Measurements from ENCODE around the gene ODF2L.

ODF2L gene

GRCh38 chr1:86395751-86396497 lies at the start of gene ODF2L:
ODF2L (minus strand) TSS chr1:86396323; CDS start chr1:86387027, 9,296 bp downstream.
- DNase-seq, result peak; percentile 66

- no peak for DNase-seq
These were observed 49.8 kb upstream of the ODF2L start for GRCh38 chr1:86445919-86446318.

DNA sequence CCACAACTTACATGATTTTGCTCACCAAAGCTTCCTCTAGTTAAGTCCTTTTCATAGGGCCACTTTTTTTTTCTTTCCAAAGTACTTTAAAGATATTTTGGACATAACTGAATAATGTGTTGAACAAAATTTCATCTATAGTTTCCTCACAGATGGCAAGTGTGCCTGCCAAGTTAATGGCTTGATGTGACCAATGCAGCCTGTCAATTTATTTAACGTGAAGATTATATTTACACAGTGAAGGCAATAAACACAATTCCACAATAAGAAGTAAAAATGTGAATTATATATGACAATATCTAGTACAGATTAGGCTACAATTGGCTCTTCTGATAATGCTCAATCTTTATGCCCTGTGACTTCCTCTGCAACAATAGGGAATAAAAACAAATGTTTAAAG lies 45.9 kb upstream of the ODF2L start:
- no peak for DNase-seq

DNA sequence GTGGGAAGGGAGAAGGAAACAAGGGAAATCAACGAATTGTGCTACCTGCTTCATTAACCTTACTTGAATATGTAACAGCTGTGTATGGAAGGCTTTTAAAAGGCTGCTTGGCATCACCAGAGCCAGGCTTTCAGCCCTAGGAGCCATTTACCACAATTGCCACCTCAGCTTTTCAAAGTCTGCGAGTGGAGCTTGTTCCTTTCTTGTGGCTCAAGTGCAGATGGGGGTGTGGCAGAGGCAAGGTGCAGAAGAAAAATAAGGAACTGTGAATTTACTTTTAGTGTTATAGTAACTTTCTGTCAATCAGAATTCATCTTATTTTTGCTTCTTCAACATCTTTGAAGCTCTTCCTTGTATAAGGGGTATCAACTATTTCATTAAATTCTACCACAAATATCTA lies 45.5 kb upstream of the ODF2L start:
- no peak for DNase-seq

DNA sequence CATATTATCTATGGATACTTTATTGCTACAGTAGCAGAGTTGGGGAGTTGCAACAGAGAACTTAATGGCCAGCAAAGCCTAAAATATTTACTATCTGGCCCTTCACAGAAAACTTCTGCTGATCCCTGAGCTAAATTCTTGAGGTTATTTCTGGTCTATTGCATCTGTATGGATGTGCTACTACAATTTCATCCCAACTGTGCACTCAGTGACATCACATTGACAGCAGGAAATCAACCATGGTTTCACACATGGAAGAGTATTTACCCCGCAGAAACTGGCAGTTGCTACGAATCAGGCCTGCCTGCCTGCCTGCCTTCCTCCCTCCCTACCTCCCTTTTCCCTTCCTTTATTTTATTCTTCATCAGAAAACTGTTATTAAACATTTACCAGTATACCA lies 39.9 kb upstream of the ODF2L start:
- no peak for DNase-seq

GRCh38 chr1:86435327-86435726 lies 39.2 kb upstream of the ODF2L start:
- DNase-seq, result no peak

GRCh38 chr1:86434059-86434458 lies 37.9 kb upstream of the ODF2L start:
- no peak for DNase-seq

DNA sequence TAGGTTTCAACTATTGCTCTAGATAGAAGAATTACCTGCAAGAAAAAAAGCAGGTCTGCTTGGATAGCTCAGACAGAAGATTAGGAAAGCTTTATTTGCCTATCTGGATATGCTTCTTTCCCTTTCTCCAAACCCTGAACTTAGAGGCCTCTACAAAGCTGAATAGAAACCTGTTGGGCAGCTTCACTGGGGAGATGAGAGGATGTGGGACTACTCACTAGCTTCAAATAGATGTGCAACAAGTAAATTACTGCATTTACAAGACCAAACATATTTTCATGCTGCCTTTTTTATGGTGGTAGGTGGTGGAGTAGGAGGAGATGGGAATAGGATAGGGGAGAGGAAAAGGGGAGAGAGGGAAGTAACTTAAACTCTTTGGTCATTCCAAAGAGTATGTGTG lies 34.3 kb upstream of the ODF2L start:
- DNase-seq, result no peak

DNA sequence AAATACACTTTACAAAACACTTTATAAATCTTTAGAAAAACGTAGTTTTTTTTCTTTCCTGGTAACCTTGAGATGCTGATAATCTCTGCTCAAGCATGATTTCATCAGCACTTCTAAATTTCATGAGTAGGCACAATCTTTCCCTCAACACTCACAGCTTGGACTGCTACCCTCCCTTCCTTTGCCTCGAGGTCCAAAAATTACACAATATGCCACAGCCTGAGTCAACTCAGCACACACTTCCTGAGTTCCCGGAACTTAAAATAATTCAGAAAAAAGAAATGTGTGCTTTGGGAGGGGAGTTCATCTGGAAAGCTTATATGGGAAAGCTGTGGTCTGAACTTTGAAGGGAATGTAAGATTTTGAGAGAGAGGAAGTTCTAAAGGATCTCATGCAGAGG lies 33.7 kb upstream of the ODF2L start:
- no peak for DNase-seq

DNA sequence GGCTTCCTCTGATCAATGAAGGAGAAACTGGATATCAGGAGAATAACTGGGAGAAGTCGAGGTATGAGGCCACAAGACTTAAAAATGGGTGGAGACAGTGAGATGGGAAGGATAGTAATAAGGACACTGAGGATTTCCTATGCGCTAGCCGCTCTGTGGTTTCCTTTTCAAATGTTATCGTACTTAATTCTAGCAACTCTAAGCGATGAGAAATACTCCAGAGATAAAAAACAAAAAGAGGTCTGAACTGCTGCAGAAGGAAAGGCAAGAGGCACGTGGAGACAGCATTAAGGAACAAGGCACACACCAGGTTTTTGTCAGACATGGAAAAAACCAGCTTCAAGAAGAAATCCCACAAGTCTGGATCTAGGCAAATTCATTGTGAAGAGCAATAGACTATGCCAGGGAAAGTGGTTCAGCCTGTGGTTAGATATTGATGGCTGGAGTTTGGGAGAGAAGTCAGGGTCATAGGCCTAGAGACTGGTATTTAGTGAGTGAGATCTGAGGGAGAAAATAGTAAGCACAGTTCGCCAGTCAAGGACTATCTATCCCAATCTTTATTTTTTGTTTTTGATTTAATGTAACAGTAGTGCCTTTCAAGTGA lies 33.1 kb upstream of the ODF2L start:
- no peak for DNase-seq

DNA sequence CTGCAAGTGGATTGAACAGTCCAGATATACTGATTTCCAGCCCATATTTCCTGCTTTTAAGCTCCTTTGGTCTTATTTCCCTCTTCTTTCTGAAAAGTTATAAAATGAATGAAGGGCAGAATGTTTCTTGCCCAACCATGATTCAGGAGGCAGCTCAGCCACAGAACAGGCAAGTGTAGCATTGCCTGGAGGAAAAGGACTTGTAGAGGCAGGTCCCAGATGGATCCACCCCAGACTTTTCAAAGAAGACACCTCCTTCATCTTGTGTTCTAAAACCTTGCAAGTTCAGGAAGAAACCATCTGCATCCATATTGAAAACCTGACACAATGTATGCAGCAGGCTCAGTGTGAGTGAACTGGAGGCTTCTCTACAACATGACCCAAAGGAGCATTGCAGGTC lies 27.8 kb upstream of the ODF2L start, which contains the start of gene CLCA2:
TSS of gene CLCA2 (plus strand) at position 299 of the 400 bp plus-strand sequence. CDS start at position 376, 77 bp downstream.
- DNase-seq, result no peak

- no peak for DNase-seq
These were observed 27.4 kb upstream of the ODF2L start for GRCh38 chr1:86423473-86423872.

- DNase-seq, result no peak
These were observed 25.6 kb upstream of the ODF2L start for GRCh38 chr1:86421601-86422280.

- DNase-seq, result no peak
These were observed 23.3 kb upstream of the ODF2L start for GRCh38 chr1:86419277-86419903.

- no peak for DNase-seq
These were observed 20.2 kb upstream of the ODF2L start for GRCh38 chr1:86416343-86416742.

DNA sequence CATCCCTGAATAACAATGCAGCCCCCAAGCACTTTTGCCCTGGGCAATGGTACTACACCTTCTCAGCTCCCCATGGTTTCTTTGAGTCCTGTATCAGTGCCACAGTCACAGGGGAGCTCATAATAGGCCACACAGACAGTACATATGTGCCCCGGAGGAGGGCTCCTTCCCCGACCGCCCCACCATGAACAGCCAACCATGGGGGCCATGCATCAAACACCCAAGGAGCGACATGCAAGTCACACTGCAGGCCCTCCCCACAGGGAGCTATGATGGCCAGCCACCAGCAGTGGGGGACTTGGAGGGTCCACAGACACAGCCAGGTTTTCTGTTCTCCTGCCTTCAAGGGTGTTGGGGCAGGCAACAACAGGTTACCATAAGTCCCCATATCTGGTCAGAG lies 14.8 kb upstream of the ODF2L start:
- DNase-seq, result no peak

DNA sequence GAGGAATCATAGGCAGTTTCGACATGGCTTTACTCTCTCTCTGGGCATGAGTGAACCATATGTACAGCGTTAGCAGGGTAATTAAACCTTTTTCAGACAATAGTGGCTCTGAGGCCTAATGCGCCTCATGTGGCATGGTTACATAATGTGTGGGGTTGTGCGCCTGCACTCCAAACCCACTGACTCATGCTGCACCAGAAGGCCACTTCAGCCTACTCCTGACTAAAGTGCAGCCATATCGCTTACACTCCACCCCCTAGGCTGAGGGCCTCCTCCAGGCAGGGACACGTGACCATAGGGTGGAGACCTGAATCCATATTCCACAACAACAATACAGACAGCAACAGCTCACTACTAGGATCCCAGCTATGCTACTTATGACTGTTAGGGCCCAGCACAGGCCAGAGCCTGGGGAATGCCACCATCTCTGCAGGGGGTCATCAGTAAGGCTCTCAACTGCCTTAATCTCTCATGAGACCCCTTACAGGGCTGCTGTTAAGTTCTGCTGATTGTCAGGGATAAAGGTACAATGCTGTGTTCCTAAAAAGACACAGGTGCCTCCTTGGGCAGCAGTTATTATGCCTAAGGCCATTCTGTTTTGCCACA lies 13.4 kb upstream of the ODF2L start:
- no peak for DNase-seq

DNA sequence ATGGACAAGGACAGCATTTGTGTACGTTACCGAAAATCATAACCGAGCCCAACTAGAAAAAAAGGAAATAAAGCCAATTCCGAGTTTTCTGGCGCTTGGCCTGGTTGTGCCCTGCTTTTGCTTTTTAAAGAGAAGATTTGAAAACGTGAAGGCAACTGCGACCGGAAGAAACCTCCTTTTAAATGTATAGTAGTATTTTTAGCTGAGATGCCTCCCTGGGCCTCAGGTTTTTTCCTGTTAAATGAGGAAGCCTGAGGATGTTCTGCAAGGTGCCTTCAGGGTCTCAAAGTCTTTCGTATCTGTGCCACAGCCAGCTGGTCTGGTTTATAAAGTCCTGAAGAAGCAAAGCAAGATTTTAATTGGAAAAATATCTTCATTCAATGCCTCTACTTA lies 371 bp upstream of the ODF2L start:
- DNase-seq, result no peak

DNA sequence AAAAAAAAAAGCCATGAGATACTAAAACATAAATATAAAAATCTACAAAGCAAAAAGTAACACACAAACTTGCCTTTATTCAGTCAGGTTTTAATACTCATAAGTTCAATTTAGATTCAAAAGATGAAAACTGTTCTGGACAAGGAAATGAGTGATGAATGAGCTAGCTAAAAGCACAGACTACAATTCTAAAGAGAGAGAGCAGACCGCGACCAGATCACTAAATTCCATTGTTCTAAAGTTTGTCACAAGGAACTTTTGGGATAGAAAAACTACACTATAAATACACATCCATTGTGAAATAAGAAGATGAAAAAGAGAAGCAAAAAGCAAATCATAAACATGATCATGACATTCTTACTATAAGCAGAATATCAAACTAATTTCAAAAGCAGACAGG lies 1.7 kb downstream of the ODF2L start:
- DNase-seq, result no peak

- no peak for DNase-seq
These were observed 6.8 kb downstream of the ODF2L start for GRCh38 chr1:86389307-86389706.

DNA sequence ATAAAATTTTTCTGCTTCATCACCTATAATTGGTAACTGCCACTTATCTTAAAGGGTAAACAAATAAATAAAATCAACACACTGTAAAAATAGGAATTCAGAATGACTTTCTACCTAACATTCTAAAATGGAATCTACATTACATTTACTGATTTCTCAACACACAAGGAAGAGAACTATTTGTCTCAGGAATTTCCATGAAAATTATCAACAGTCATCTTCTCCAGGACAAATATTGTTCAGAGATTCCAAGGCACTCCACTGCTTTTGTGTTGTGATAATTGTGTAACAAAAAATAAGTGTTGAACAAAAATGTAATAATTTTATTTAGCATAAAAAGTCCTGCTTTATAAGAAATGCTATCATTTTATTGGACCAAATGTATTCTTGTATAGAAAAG lies 7.3 kb downstream of the ODF2L start:
- DNase-seq, result no peak

GRCh38 chr1:86387916-86388627 lies 8.1 kb downstream of the ODF2L start:
- no peak for DNase-seq

DNA sequence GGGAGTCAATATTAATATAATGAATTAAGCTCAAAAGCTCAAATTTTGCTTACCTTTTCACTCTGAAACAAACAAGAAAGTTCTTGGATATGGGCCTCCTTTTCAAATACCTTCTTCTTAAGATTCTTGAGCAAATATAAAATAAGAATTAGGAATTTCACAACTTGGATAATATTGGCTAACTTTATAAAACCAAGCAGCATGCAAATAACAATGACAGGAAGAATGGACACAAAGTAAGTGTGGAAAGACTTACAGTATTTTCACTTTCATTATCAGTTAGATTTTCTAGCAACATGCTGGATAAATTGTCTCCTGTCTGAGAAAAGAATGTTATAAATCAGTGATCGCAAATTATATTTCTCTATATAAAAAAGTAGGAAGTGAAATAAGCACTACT lies 13.2 kb downstream of the ODF2L start:
- DNase-seq, result no peak

Measured in NCI-H446 treated with DMSO at 0.1 percent for 48 hours (cell line).